GM12878 (cell line): ENCODE data around the gene CACNA2D3. TPM values are rescaled to one million over a fixed set of nuclear protein-coding genes. Genes with fewer than 3 reads are reported as not detected.
"Not testable (repeated sequence)": the region's sequence is repeated elsewhere in the genome, so short reads cannot be mapped to it uniquely, and the experiment has no call there.

ENCODE experiments used
- ATAC-seq: fragments of 200-7000 bp; cut with Tn5 transposase; 3 replicates; pipeline ENCODE4 v1.9.1; 2020; ENCODE audit warnings: mild to moderate bottlenecking, moderate library complexity
- BruUV-seq: library from RNA; stranded (reverse); fragments of 400-500 nt; replicated peaks from 2 replicates; lab custom pipeline; 2021; lab: Mats Ljungman, UMichigan
- CTCF ChIA-PET: fragments of 300-600 bp; sonication (Branson Sonifier 250); formaldehyde crosslinking; extraction: SDS; loops from one replicate; lab custom pipeline; 2021; ENCODE audit warnings: inconsistent platforms; lab: Yijun Ruan, JAX
- POLR2A ChIA-PET: fragments of 350-600 bp; formaldehyde crosslinking; extraction: SDS; loops from one replicate; lab custom pipeline; 2021; ENCODE audit warnings: inconsistent platforms; lab: Charles Lee
- RAD21 ChIA-PET: fragments of 300-600 bp; sonication (Branson Sonifier 250); formaldehyde crosslinking; loops from one replicate; lab custom pipeline; 2023; ENCODE audit warnings: antibody characterized with exemption; ENCODE audit not compliant: unreplicated experiment; lab: Charles Lee
- SMC1A ChIA-PET: fragments of 300-600 bp; sonication (Branson Sonifier 250); formaldehyde crosslinking; loops from one replicate; lab custom pipeline; 2023; ENCODE audit not compliant: unreplicated experiment, uncharacterized antibody; lab: Charles Lee
- DNase-seq: peaks from one replicate; pipeline ENCODE4 v3.0.0-alpha.2; 2011; ENCODE audit warnings: low read depth, low spot score
- FAIRE-seq: peaks from 3 replicates; lab custom pipeline; 2011; peaks lifted over from hg19 to GRCh38; lab: Jason Lieb, UNC
- H2AFZ ChIP-seq: 2 replicates; pipeline ENCODE4 v1.6.0; 2011; ENCODE audit warnings: low read depth, low read length, control low read depth; ENCODE audit not compliant: control insufficient read depth
- H3K27ac ChIP-seq: 2 replicates; pipeline ENCODE4 v1.5.1; 2011; ENCODE audit warnings: control low read depth; ENCODE audit not compliant: control insufficient read depth, insufficient read depth
- H3K27me3 ChIP-seq, 2 experiments: replicated peaks in 1 of 2; 2 replicates each; pipeline versions ENCODE4 v1.6.0 to v1.6.1; 2011; ENCODE audit warnings: low read length in 1 of 2; ENCODE audit not compliant: control insufficient read depth in 2 of 2, insufficient read depth in 2 of 2
- H3K36me3 ChIP-seq, 2 experiments: 2 replicates each; pipeline ENCODE4 v1.5.1; 2011; ENCODE audit warnings: low read length in 1 of 2; ENCODE audit not compliant: control insufficient read depth in 2 of 2, insufficient read depth in 2 of 2
- H3K4me1 ChIP-seq: 2 replicates; pipeline ENCODE4 v1.6.1; 2011; ENCODE audit warnings: mild to moderate bottlenecking, low read length, moderate library complexity, mixed read lengths; ENCODE audit not compliant: control insufficient read depth, insufficient read depth
- H3K4me2 ChIP-seq: 2 replicates; pipeline ENCODE4 v1.6.0; 2011; ENCODE audit warnings: control low read depth; ENCODE audit not compliant: control insufficient read depth, insufficient read depth
- H3K4me3 ChIP-seq: fragments of 200-600 bp; sonication (generic); 2 replicates; pipeline ENCODE4 v1.5.1; 2016
- H3K79me2 ChIP-seq: 2 replicates; pipeline ENCODE4 v1.6.0; 2011; ENCODE audit warnings: low read length; ENCODE audit not compliant: control insufficient read depth, insufficient read depth
- H3K9ac ChIP-seq: 2 replicates; pipeline ENCODE4 v1.8.0; 2011; ENCODE audit warnings: low read length, control low read depth, mixed read lengths; ENCODE audit not compliant: control insufficient read depth, insufficient read depth
- H3K9me3 ChIP-seq: replicated peaks from 3 replicates; pipeline ENCODE4 v1.5.1; 2011; ENCODE audit warnings: mild to moderate bottlenecking, low read length; ENCODE audit not compliant: control insufficient read depth, insufficient read depth
- H4K20me1 ChIP-seq: 2 replicates; pipeline ENCODE4 v1.6.0; 2011; ENCODE audit not compliant: control insufficient read depth, insufficient read depth
- CBX5 ChIP-seq: sonication (generic); IDR thresholded peaks from 2 replicates; pipeline ENCODE4 v1.6.1; 2016; ENCODE audit warnings: low read depth, moderate library complexity, mild to moderate bottlenecking, inconsistent platforms
- ZBTB33 ChIP-seq: fragments of 450-650 bp; IDR thresholded peaks from 2 replicates; pipeline ENCODE4 v1.6.1; 2017; ENCODE audit warnings: mild to moderate bottlenecking
- WGBS: methylation state at CpG from one replicate; pipeline ENCODE4 v1.1.6; 2016; ENCODE audit warnings: low lambda C conversion rate; ENCODE audit not compliant: insufficient replicate concordance, insufficient coverage; ENCODE audit errors: missing lambda C conversion rate; 5-methylcytosine and 5-hydroxymethylcytosine counted together
- in situ Hi-C: fragments of 300-500 bp; cut with MboI; formaldehyde crosslinking; loops from 9 replicates; pipeline ENCODE4 v1.14.3; 2018; ENCODE audit warnings: mixed read lengths
- intact Hi-C: fragments of 100-400 bp; cut with micrococcal nuclease; formaldehyde crosslinking; loops from one replicate; pipeline ENCODE4 v1.14.2; 2022; ENCODE audit not compliant: unreplicated experiment
- polyA plus RNA-seq, 11 experiments: library from polyadenylated mRNA; depleted of rRNA in 4 of 11; unstranded in 6 of 11; stranded (reverse) in 5 of 11; fragments of >200 nt; fragmentation: Nextera tagmentation in 4 of 11; fragmentation: Illumina TruSeq in 1 of 11; extraction: Ambion mirVana in 4 of 11; extraction: Trizol in 1 of 11; gene quantifications; 1 replicate in 1 of 11; 2 replicates in 10 of 11; pipeline versions ENCODE4 v1.2.1 to v1.2.3, GENCODE V29; 2011 to 2016; ENCODE audit warnings: inconsistent platforms in 2 of 11, missing spikeins in 2 of 11, low read depth in 1 of 11
- total RNA-seq, 4 experiments: library from RNA; depleted of rRNA in 3 of 4; stranded (reverse); fragments of >200 nt in 3 of 4; fragmentation: Illumina TruSeq in 1 of 4; extraction: Trizol in 1 of 4; gene quantifications; 2 replicates each; pipeline versions ENCODE4 v1.2.1 to v1.2.3, GENCODE V29; 2013 to 2021

The CACNA2D3 gene
- total and polyA plus RNA-seq, 10 of the 15 experiments (the other 5 are each of a cell fraction or from before 2014, with no cell fraction given): not detected

- TF ChIP-seq ZBTB33 (no peak), CBX5 (no peak)
Measured at GRCh38 chr3:54104084-54104483, 18.3 kb upstream of the CACNA2D3 start (continued).

GRCh38 chr3:54116129-54116528 is 6.2 kb upstream of the CACNA2D3 start:
- H3K9me3 ChIP-seq, DNase-seq, H4K20me1 ChIP-seq, H3K9ac ChIP-seq, H3K36me3 ChIP-seq, H3K4me3 ChIP-seq, BruUV-seq, H3K27me3 ChIP-seq, H3K4me1 ChIP-seq, RAD21 ChIA-PET, ATAC-seq, CTCF ChIA-PET, SMC1A ChIA-PET, H3K79me2 ChIP-seq, FAIRE-seq, H3K4me2 ChIP-seq, in situ Hi-C loops, H2AFZ ChIP-seq, intact Hi-C loops, POLR2A ChIA-PET, H3K27ac ChIP-seq: not testable (repeated sequence)
- WGBS: 23% methylated on average over 4 of the region's 4 CpGs
